C4-2B (cell line): ENCODE data around the gene CYP3A5.
"Not testable (repeated sequence)": the region's sequence is repeated elsewhere in the genome, so short reads cannot be mapped to it uniquely, and the experiment has no call there.

ENCODE experiments used
- ZFX ChIP-seq: fragments of 450-650 bp; IDR thresholded peaks from 2 replicates; pipeline ENCODE4 v1.6.1; 2017
- TF ChIP-seq, protein P1 (sequence below): fragments of 450-650 bp; conservative IDR thresholded peaks from 2 replicates; pipeline ENCODE4 v1.5.1; 2017; ENCODE audit warnings: mild to moderate bottlenecking

DNA sequence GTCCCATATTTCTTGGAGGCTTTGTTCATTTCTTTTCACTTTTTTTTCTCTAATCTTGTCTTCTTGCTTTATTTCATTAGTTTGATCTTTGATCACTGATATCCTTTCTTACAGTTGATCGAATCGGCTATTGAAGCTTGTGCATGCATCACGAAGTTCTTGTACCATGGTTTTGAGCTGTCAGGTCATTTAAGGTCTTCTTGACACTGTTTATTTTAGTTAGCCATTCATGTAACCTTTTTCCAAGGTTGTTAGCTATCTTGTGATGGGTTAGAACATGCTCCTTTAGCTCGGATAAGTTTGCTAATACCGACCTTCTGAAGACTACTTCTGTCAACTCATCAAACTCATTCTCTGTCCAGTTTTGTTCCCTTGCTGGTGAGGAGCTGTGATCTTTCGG is 12.8 kb upstream of the CYP3A5 start:
- TF ChIP-seq, protein P1, sequence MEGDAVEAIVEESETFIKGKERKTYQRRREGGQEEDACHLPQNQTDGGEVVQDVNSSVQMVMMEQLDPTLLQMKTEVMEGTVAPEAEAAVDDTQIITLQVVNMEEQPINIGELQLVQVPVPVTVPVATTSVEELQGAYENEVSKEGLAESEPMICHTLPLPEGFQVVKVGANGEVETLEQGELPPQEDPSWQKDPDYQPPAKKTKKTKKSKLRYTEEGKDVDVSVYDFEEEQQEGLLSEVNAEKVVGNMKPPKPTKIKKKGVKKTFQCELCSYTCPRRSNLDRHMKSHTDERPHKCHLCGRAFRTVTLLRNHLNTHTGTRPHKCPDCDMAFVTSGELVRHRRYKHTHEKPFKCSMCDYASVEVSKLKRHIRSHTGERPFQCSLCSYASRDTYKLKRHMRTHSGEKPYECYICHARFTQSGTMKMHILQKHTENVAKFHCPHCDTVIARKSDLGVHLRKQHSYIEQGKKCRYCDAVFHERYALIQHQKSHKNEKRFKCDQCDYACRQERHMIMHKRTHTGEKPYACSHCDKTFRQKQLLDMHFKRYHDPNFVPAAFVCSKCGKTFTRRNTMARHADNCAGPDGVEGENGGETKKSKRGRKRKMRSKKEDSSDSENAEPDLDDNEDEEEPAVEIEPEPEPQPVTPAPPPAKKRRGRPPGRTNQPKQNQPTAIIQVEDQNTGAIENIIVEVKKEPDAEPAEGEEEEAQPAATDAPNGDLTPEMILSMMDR = not testable (repeated sequence)
- not testable (repeated sequence) for TF ChIP-seq ZFX
